ENCODE data around the gene TTLL5. TPM values are rescaled to one million over a fixed set of nuclear protein-coding genes. Genes with fewer than 3 reads are reported as not detected.

TTLL5 gene
- total and polyA plus RNA-seq, 4 donors, result 30.4 to 40.1 (median 33.1) TPM

DNA sequence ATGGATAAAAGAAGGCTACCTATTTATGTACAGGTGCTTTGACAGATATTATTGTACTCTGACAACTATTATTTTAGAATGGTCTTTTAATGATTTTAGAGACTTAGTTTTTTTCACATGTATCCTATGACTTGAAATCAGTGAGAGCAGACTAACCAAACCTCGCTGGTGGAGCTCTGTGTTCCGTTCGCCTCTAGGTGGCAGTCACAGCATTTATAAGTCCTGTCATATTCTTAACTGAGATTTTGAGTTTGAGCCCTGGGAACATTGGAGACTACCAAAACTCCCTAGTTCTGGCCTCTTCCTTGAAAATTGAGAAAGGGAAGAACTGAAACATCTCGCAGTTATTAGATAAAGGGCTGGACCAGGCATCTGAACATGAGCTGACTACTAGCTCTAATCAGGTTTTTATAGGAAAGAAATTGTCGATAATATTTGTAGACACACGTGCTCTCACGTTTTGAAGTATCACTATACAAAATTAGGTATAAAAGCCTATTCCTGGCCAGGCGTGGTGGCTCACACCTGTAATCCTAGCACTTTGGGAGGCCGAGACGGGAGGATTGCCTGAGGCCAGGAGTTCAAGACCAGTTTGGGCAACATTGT is 48.3 kb downstream of the TTLL5 start:
- Histone ChIP-seq H3K9me3 (ENCODE audit: control insufficient read depth, insufficient read depth, low read length) (no peaks in the 10 kb centered on the region), H3K27ac (ENCODE audit: low read depth, low read length) (no peak overlapping the region), H3K27me3 (ENCODE audit: control insufficient read depth, insufficient read depth, low read length) (no peaks in the 10 kb centered on the region), H3K4me3 (ENCODE audit: low read depth, low read length) (no peak overlapping the region), H3K36me3 (ENCODE audit: control insufficient read depth, insufficient read depth, low read length) (peaks cover 4% of the 10 kb centered on the region), H3K4me1 (ENCODE audit: control insufficient read depth, insufficient read depth, low read length) (peaks cover 11% of the 10 kb centered on the region)
- 47% methylated on average over 6 of the region's 10 CpGs for WGBS (ENCODE audit: insufficient coverage)
- peak in 5 of 6 donors; percentile 75 to 95 (median 78) for DNase-seq (ENCODE audit: low read depth in 4 of 6, low spot score in 6 of 6)

DNA sequence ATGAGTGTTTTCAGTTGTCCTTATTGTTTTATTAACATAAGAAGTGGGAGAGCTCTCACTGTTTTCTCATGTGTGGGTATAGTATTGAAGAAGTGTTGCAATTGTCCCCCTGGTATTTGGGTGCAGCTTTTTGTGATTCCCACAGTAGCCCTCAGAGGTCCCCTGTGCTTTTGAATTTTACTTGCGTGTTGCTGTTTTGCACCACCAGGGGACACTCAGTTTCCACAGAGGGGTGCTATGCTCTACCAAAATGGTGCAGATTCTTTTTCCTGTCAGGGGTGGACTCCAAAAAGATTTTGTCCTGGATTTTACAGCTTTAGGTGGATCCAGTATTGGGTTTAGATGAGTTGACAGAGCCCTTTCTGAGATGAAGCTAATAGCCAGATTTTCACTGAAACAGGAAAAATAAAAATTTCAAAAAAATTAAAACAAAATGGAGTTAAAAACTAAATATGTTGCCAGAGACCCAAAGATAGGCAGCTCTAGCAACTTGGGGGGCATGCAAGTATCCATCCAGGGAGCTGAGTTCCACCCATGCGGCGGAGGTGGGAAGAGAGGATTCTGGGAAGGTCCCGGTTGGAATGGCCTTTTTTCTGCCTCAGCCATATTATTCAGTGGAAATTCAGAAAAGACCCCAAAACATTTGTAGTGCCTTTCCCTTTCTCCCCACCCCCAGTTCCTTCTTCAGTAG is 50.2 kb downstream of the TTLL5 start:
- H3K27me3 ChIP-seq (ENCODE audit: control insufficient read depth, insufficient read depth, low read length), result no peaks in the 10 kb centered on the region
- H3K4me1 ChIP-seq (ENCODE audit: control insufficient read depth, insufficient read depth, low read length), result peaks cover 13% of the 10 kb centered on the region
- H3K27ac ChIP-seq (ENCODE audit: low read depth, low read length), result peak overlapping the region; percentile 82
- DNase-seq (ENCODE audit: low read depth in 4 of 6, low spot score in 6 of 6), result peak in 2 of 6 donors; percentile 66 to 73
- H3K36me3 ChIP-seq (ENCODE audit: control insufficient read depth, insufficient read depth, low read length), result peaks cover 4% of the 10 kb centered on the region
- 60% methylated on average over 1 of the region's 4 CpGs for WGBS (ENCODE audit: insufficient coverage)
- no peak overlapping the region for H3K4me3 ChIP-seq (ENCODE audit: low read depth, low read length)
- H3K9me3 ChIP-seq (ENCODE audit: control insufficient read depth, insufficient read depth, low read length), result no peaks in the 10 kb centered on the region

- DNase-seq (ENCODE audit: low read depth in 4 of 6, low spot score in 6 of 6), result peak in 4 of 6 donors; percentile 40 to 85 (median 57)
- no peaks in the 10 kb centered on the region for H3K9me3 ChIP-seq (ENCODE audit: control insufficient read depth, insufficient read depth, low read length)
- 42% methylated on average over 4 of the region's 4 CpGs for WGBS (ENCODE audit: insufficient coverage)
- H3K27ac ChIP-seq (ENCODE audit: low read depth, low read length), result peak overlapping the region; percentile 82
- H3K27me3 ChIP-seq (ENCODE audit: control insufficient read depth, insufficient read depth, low read length), result no peaks in the 10 kb centered on the region
- peaks cover 4% of the 10 kb centered on the region for H3K36me3 ChIP-seq (ENCODE audit: control insufficient read depth, insufficient read depth, low read length)
- no peak overlapping the region for H3K4me3 ChIP-seq (ENCODE audit: low read depth, low read length)
- peaks cover 13% of the 10 kb centered on the region for H3K4me1 ChIP-seq (ENCODE audit: control insufficient read depth, insufficient read depth, low read length)
Observed at GRCh38 chr14:75711796-75712211, 50.8 kb downstream of the TTLL5 start.

- DNase-seq (ENCODE audit: low read depth in 4 of 6, low spot score in 6 of 6), result no peak
- WGBS (ENCODE audit: insufficient coverage), result 80% methylated on average over 1 of the region's 2 CpGs
- H3K27ac ChIP-seq (ENCODE audit: low read depth, low read length), result no peak overlapping the region
Observed at GRCh38 chr14:75714991-75715390, 53.9 kb downstream of the TTLL5 start.

DNA sequence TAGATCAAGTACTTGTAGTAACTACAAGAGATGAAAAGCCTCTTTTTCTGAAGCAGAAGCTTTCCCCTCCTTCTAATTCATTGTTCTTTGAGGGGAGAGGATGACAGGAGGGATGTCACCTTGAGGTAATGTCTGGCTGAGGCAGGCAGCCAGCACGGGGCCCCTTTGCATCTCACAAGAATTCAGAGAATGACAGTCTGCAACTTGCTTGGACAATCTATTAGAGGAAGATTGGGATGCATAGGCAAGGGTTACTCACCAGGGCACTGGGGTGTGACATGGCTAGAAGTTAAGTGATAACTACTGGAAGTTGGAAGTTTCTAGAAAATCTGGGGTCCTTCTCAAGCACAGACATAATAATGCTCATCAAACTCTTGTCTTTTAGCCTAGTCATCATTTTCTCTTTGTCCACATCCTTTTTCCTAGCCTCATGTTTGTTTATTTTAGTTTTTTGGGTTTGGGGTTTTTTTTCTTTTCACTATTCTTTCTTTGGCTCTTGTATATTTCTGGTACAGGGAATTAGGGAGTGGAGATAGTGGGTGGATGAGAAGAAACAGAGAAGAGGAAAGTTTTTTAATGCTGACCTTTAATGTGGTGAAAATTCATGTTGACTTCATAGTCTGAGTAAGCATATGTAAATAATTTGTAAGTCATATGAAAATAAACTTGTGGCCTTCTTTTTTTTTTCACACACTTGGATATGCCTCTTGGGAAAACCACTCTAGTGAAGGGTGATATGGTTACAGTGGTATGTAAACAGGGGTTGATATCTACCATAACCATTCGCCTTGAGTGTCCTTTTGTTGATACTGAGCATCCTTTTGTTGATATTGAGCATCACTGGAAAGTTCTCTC is 55.1 kb downstream of the TTLL5 start:
- Histone ChIP-seq H3K4me3 (ENCODE audit: low read depth, low read length) (no peak overlapping the region), H3K9me3 (ENCODE audit: control insufficient read depth, insufficient read depth, low read length) (no peaks in the 10 kb centered on the region), H3K36me3 (ENCODE audit: control insufficient read depth, insufficient read depth, low read length) (no peaks in the 10 kb centered on the region), H3K27ac (ENCODE audit: low read depth, low read length) (no peak overlapping the region), H3K27me3 (ENCODE audit: control insufficient read depth, insufficient read depth, low read length) (no peaks in the 10 kb centered on the region), H3K4me1 (ENCODE audit: control insufficient read depth, insufficient read depth, low read length) (peaks cover 16% of the 10 kb centered on the region)
- DNase-seq (ENCODE audit: low read depth in 4 of 6, low spot score in 6 of 6), result no peak
- WGBS (ENCODE audit: insufficient coverage), result 0% methylated on average over 1 of the region's 2 CpGs

More at GRCh38 chr14:75714991-75715390, 53.9 kb downstream of the TTLL5 start:
- H3K27me3 ChIP-seq (ENCODE audit: control insufficient read depth, insufficient read depth, low read length), result no peaks in the 10 kb centered on the region
- H3K4me1 ChIP-seq (ENCODE audit: control insufficient read depth, insufficient read depth, low read length), result peaks cover 16% of the 10 kb centered on the region
- no peaks in the 10 kb centered on the region for H3K36me3 ChIP-seq (ENCODE audit: control insufficient read depth, insufficient read depth, low read length)
- H3K4me3 ChIP-seq (ENCODE audit: low read depth, low read length), result no peak overlapping the region
- H3K9me3 ChIP-seq (ENCODE audit: control insufficient read depth, insufficient read depth, low read length), result no peaks in the 10 kb centered on the region

DNA sequence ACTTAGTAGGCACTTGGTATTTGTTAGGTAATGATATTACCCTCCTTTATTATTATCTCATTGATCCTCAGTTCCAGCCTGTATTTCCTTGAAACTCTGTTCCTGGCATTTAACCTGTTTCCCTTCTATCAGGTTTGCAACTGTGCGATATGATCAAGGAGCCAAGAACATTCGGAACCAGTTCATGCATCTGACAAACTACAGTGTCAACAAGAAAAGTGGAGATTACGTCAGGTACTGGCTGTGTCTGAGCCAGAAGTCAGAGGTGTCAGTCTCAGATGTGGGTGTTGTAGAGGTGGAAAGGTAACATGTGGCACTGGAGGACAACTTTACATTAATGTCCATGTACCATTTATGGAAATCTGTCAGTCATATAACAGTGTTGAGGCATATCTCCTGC is 56.7 kb downstream of the TTLL5 start:
- no peak for DNase-seq (ENCODE audit: low read depth in 4 of 6, low spot score in 6 of 6)
- Histone ChIP-seq H3K4me3 (ENCODE audit: low read depth, low read length) (no peak overlapping the region), H3K9me3 (ENCODE audit: control insufficient read depth, insufficient read depth, low read length) (no peaks in the 10 kb centered on the region), H3K27me3 (ENCODE audit: control insufficient read depth, insufficient read depth, low read length) (no peaks in the 10 kb centered on the region), H3K27ac (ENCODE audit: low read depth, low read length) (no peak overlapping the region), H3K4me1 (ENCODE audit: control insufficient read depth, insufficient read depth, low read length) (peaks cover 6% of the 10 kb centered on the region), H3K36me3 (ENCODE audit: control insufficient read depth, insufficient read depth, low read length) (no peaks in the 10 kb centered on the region)
- WGBS (ENCODE audit: insufficient coverage), result 100% methylated on average over 3 of the region's 3 CpGs

DNA sequence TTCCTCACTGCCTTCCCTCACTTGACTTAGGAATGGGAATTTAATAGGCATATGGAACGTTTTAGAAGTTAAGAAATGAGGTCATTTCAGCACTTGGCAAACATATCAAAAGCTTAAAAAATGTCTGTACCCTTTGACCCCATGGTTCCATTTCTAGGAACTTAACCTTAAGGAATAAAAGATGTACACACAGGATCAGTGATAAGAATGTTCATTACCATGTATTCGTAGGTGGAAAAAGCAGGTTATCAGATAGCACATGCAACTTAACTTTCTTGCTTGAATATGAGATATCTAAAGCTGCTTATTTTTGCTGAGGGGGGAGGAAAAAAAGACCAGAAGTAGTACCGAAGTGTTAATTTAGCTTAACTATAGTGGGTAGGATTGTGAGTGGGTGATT is 57.2 kb downstream of the TTLL5 start:
- no peak overlapping the region for H3K27ac ChIP-seq (ENCODE audit: low read depth, low read length)
- H3K4me1 ChIP-seq (ENCODE audit: control insufficient read depth, insufficient read depth, low read length), result peaks cover 6% of the 10 kb centered on the region
- H3K27me3 ChIP-seq (ENCODE audit: control insufficient read depth, insufficient read depth, low read length), result no peaks in the 10 kb centered on the region
- no peak overlapping the region for H3K4me3 ChIP-seq (ENCODE audit: low read depth, low read length)
- no CpG with 5 or more reads among the region's 3 CpGs for WGBS (ENCODE audit: insufficient coverage)
- H3K36me3 ChIP-seq (ENCODE audit: control insufficient read depth, insufficient read depth, low read length), result no peaks in the 10 kb centered on the region
- no peaks in the 10 kb centered on the region for H3K9me3 ChIP-seq (ENCODE audit: control insufficient read depth, insufficient read depth, low read length)
- no peak for DNase-seq (ENCODE audit: low read depth in 4 of 6, low spot score in 6 of 6)

- Histone ChIP-seq H3K27me3 (ENCODE audit: control insufficient read depth, insufficient read depth, low read length) (no peaks in the 10 kb centered on the region), H3K36me3 (ENCODE audit: control insufficient read depth, insufficient read depth, low read length) (no peaks in the 10 kb centered on the region), H3K4me3 (ENCODE audit: low read depth, low read length) (no peak overlapping the region), H3K27ac (ENCODE audit: low read depth, low read length) (peak overlapping the region; percentile 87), H3K4me1 (ENCODE audit: control insufficient read depth, insufficient read depth, low read length) (peaks cover 6% of the 10 kb centered on the region), H3K9me3 (ENCODE audit: control insufficient read depth, insufficient read depth, low read length) (no peaks in the 10 kb centered on the region)
- no peak for DNase-seq (ENCODE audit: low read depth in 4 of 6, low spot score in 6 of 6)
- 57% methylated on average over 1 of the region's 2 CpGs for whole genome bisulfite sequencing (ENCODE audit: insufficient coverage)
Observed at GRCh38 chr14:75720116-75720515, 59.1 kb downstream of the TTLL5 start.

- peak overlapping the region; percentile 87 for H3K27ac ChIP-seq (ENCODE audit: low read depth, low read length)
- peak in 5 of 6 donors; percentile 67 to 93 (median 80) for DNase-seq (ENCODE audit: low read depth in 4 of 6, low spot score in 6 of 6)
- H3K9me3 ChIP-seq (ENCODE audit: control insufficient read depth, insufficient read depth, low read length), result no peaks in the 10 kb centered on the region
- H3K4me3 ChIP-seq (ENCODE audit: low read depth, low read length), result no peak overlapping the region
- no peaks in the 10 kb centered on the region for H3K36me3 ChIP-seq (ENCODE audit: control insufficient read depth, insufficient read depth, low read length)
- H3K4me1 ChIP-seq (ENCODE audit: control insufficient read depth, insufficient read depth, low read length), result peaks cover 4% of the 10 kb centered on the region
- H3K27me3 ChIP-seq (ENCODE audit: control insufficient read depth, insufficient read depth, low read length), result no peaks in the 10 kb centered on the region
- WGBS (ENCODE audit: insufficient coverage), result 41% methylated on average over 2 of the region's 4 CpGs
Observed at GRCh38 chr14:75720842-75721498, 59.9 kb downstream of the TTLL5 start.

Data from spinal cord (tissue), 10 donors.